ENCODE measurements around the gene CLSTN2. TPM values are rescaled to one million over a fixed set of nuclear protein-coding genes. Genes with fewer than 3 reads are reported as not detected.

The CLSTN2 gene
- total RNA-seq, 1 donor from 2014 or later: 16.0 TPM

- Histone ChIP-seq H3K27ac (no peak overlapping the region), H3K9me3 (no peaks in the 10 kb centered on the region), H3K27me3 (no peaks in the 10 kb centered on the region), H3K4me1 (peaks cover 4% of the 10 kb centered on the region), H3K36me3 (no peaks in the 10 kb centered on the region), H3K4me3 (no peak overlapping the region)
- TF ChIP-seq POLR2A (IDR thresholded peaks at IDR 0.05): no peak
- TF ChIP-seq, protein P1, sequence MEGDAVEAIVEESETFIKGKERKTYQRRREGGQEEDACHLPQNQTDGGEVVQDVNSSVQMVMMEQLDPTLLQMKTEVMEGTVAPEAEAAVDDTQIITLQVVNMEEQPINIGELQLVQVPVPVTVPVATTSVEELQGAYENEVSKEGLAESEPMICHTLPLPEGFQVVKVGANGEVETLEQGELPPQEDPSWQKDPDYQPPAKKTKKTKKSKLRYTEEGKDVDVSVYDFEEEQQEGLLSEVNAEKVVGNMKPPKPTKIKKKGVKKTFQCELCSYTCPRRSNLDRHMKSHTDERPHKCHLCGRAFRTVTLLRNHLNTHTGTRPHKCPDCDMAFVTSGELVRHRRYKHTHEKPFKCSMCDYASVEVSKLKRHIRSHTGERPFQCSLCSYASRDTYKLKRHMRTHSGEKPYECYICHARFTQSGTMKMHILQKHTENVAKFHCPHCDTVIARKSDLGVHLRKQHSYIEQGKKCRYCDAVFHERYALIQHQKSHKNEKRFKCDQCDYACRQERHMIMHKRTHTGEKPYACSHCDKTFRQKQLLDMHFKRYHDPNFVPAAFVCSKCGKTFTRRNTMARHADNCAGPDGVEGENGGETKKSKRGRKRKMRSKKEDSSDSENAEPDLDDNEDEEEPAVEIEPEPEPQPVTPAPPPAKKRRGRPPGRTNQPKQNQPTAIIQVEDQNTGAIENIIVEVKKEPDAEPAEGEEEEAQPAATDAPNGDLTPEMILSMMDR (IDR thresholded peaks at IDR 0.05): no peak
- no peak for TF ChIP-seq POLR2AphosphoS5 (IDR thresholded peaks at IDR 0.05; ENCODE audit: insufficient read depth in 1 of 2, low read depth in 1 of 2)
- no peak for DNase-seq (ENCODE audit: extremely low spot score in 2 of 2)
- intact Hi-C loops (cut with DNase I): no loop called here
Observed at GRCh38 chr3:140394488-140395133, 459.6 kb downstream of the CLSTN2 start.

DNA sequence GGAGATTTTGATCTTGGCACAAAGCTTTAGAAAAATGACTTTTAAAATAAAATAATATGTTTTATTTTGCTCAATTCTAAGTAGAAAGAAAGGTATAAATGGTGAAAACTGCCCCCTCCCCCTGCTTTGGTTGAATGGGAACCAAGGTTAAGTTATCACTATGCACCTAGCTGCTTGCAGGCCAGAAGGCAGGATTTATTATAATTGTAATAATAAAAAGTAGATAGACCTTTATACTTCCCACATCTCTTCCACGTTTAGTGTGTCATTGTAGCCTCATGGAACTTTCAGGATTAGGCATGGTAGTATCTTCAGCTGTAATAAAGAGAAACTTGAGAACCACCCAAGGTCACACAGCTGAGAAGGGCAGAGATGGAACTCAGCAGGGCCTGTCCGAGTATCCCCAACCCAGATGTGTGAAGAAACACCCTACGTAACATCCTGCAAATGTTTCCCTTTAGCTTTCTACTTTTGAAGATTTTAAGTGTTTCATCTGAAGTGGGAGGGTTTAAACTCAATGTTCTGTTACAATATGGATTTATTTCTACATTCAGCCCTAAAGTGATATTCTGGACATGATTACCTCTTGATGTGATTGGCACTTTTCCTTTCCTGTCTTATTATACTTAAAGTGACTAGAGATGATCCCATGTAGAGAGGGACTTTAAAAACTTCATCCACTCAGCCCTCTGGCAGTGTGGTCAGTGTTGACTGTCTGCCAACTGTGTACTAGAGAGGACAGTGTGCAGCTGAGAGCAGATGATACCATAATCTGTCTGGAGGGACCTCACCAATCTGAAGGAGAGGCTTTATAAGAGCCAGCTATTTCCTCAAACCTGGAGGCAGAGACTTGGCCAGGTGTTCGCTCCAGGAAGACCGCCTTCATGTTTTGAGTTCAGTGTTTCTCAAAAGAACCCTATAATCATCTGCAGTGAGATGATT lies 460.4 kb downstream of the CLSTN2 start:
- no peak for DNase-seq (ENCODE audit: extremely low spot score in 2 of 2)
- Histone ChIP-seq H3K36me3 (no peaks in the 10 kb centered on the region), H3K27ac (no peak overlapping the region), H3K27me3 (no peaks in the 10 kb centered on the region), H3K9me3 (no peaks in the 10 kb centered on the region), H3K4me1 (peaks cover 4% of the 10 kb centered on the region), H3K4me3 (no peak overlapping the region)
- intact Hi-C loops (cut with DNase I): no loop called here
- TF ChIP-seq, protein P1 (IDR thresholded peaks at IDR 0.05): no peak
- no peak for TF ChIP-seq POLR2A (IDR thresholded peaks at IDR 0.05)
- TF ChIP-seq POLR2AphosphoS5 (IDR thresholded peaks at IDR 0.05; ENCODE audit: insufficient read depth in 1 of 2, low read depth in 1 of 2): no peak

GRCh38 chr3:140396110-140396509 lies 461.1 kb downstream of the CLSTN2 start:
- intact Hi-C loops (cut with DNase I): no loop called here

GRCh38 chr3:140397847-140398246 lies 462.9 kb downstream of the CLSTN2 start:
- H3K36me3 ChIP-seq: no peaks in the 10 kb centered on the region
- no peak overlapping the region for H3K4me3 ChIP-seq
- DNase-seq (ENCODE audit: extremely low spot score in 2 of 2): no peak
- H3K9me3 ChIP-seq: no peaks in the 10 kb centered on the region
- TF ChIP-seq POLR2AphosphoS5 (IDR thresholded peaks at IDR 0.05; ENCODE audit: insufficient read depth in 1 of 2, low read depth in 1 of 2): no peak
- TF ChIP-seq, protein P1 (IDR thresholded peaks at IDR 0.05): no peak
- TF ChIP-seq POLR2A (IDR thresholded peaks at IDR 0.05): no peak
- intact Hi-C loops (cut with DNase I): no loop called here
- H3K27me3 ChIP-seq: no peaks in the 10 kb centered on the region
- no peak overlapping the region for H3K27ac ChIP-seq
- peaks cover 4% of the 10 kb centered on the region for H3K4me1 ChIP-seq

More at GRCh38 chr3:140396110-140396509, 461.1 kb downstream of the CLSTN2 start:
- Histone ChIP-seq H3K4me1 (peaks cover 4% of the 10 kb centered on the region), H3K27ac (no peak overlapping the region), H3K4me3 (no peak overlapping the region), H3K9me3 (no peaks in the 10 kb centered on the region), H3K36me3 (no peaks in the 10 kb centered on the region), H3K27me3 (no peaks in the 10 kb centered on the region)
- DNase-seq (ENCODE audit: extremely low spot score in 2 of 2): no peak
- no peak for TF ChIP-seq POLR2AphosphoS5 (IDR thresholded peaks at IDR 0.05; ENCODE audit: insufficient read depth in 1 of 2, low read depth in 1 of 2)
- no peak for TF ChIP-seq POLR2A (IDR thresholded peaks at IDR 0.05)
- TF ChIP-seq, protein P1 (IDR thresholded peaks at IDR 0.05): no peak

Measured in vagina (tissue), 2 donors.